SK-N-SH (cell line): ENCODE results near the gene AP3B2. TPM values are rescaled to one million over a fixed set of nuclear protein-coding genes. Genes with fewer than 3 reads are reported as not detected.

Source experiments
- CTCF ChIA-PET: fragments of 300-600, 350-600 bp; formaldehyde crosslinking; extraction: SDS; loops from one replicate; lab custom pipeline; 2021; lab: Yijun Ruan, JAX
- POLR2A ChIA-PET: fragments of 350-600 bp; sonication (Branson Sonifier 250); formaldehyde crosslinking; extraction: SDS; loops from one replicate; lab custom pipeline; 2020; ENCODE audit warnings: antibody characterized with exemption, inconsistent platforms; lab: Yijun Ruan, JAX
- DNase-seq: peaks from one replicate; pipeline ENCODE4 v3.0.0; 2012
- H2AFZ ChIP-seq: fragments of 200-600 bp; sonication (generic); 2 replicates; pipeline ENCODE4 v1.8.1; 2016; ENCODE audit warnings: antibody characterized with exemption, mild to moderate bottlenecking, low read depth
- H3F3A ChIP-seq: fragments of 200-600 bp; sonication (generic); replicated peaks from 2 replicates; pipeline ENCODE3; 2016; ENCODE audit warnings: antibody characterized with exemption, mild to moderate bottlenecking; ENCODE audit not compliant: insufficient read depth
- H3K27ac ChIP-seq, 2 experiments: fragments of 200-500 bp in 1 of 2; fragments of 200-600 bp in 1 of 2; sonication (Bioruptor generic) in 1 of 2; sonication (generic), shearing (Covaris generic) in 1 of 2; 2 replicates each; pipeline versions ENCODE4 v1.5.1 to v1.6.1; 2014 to 2016; ENCODE audit warnings: low read depth in 2 of 2, inconsistent platforms in 1 of 2, low read length in 1 of 2, mild to moderate bottlenecking in 1 of 2, mixed read lengths in 1 of 2
- H3K27me3 ChIP-seq: fragments of 200-600 bp; sonication (generic), shearing (Covaris generic); 2 replicates; pipeline ENCODE4 v1.6.1; 2016; ENCODE audit warnings: mixed run types; ENCODE audit not compliant: insufficient read depth
- H3K36me3 ChIP-seq, 2 experiments: fragments of 200-500 bp in 1 of 2; fragments of 200-600 bp in 1 of 2; sonication (Bioruptor generic) in 1 of 2; sonication (generic) in 1 of 2; replicated peaks in 1 of 2; 2 replicates each; pipeline versions ENCODE3 to v1.5.1; 2014 to 2016; ENCODE audit warnings: low read length in 1 of 2, mild to moderate bottlenecking in 1 of 2; ENCODE audit not compliant: insufficient read depth in 2 of 2, control insufficient read depth in 1 of 2
- H3K4me1 ChIP-seq, 2 experiments: fragments of 200-500 bp in 1 of 2; fragments of 200-600 bp in 1 of 2; sonication (Bioruptor generic) in 1 of 2; sonication (generic), shearing (Covaris generic) in 1 of 2; 2 replicates each; pipeline versions ENCODE4 v1.5.1 to v1.6.1; 2014 to 2016; ENCODE audit warnings: low read depth in 1 of 2, low read length in 1 of 2, mixed run types in 1 of 2; ENCODE audit not compliant: insufficient read depth in 2 of 2, control insufficient read depth in 1 of 2
- H3K4me2 ChIP-seq: fragments of 200-600 bp; sonication (generic), shearing (Covaris generic); 2 replicates; pipeline ENCODE4 v1.6.1; 2017; ENCODE audit warnings: mixed run types
- H3K4me3 ChIP-seq, 2 experiments: fragments of 200-500 bp in 1 of 2; fragments of 200-600 bp in 1 of 2; sonication (Bioruptor generic) in 1 of 2; sonication (generic), shearing (Covaris generic) in 1 of 2; 2 replicates each; pipeline versions ENCODE4 v1.5.1 to v1.8.1; 2014 to 2016; ENCODE audit warnings: low read depth in 2 of 2, inconsistent platforms in 1 of 2, low read length in 1 of 2, mild to moderate bottlenecking in 1 of 2, mixed read lengths in 1 of 2, moderate library complexity in 1 of 2
- H3K79me2 ChIP-seq: fragments of 200-600 bp; sonication (generic); 2 replicates; pipeline ENCODE4 v1.8.1; 2017; ENCODE audit warnings: mild to moderate bottlenecking; ENCODE audit not compliant: insufficient read depth
- H3K9ac ChIP-seq: fragments of 200-600 bp; sonication (generic); 2 replicates; pipeline ENCODE4 v1.6.1; 2017; ENCODE audit warnings: mixed run types
- H3K9me2 ChIP-seq: fragments of 200-600 bp; sonication (generic); 2 replicates; pipeline ENCODE4 v1.6.1; 2017; ENCODE audit warnings: mixed run types
- H3K9me3 ChIP-seq: fragments of 200-600 bp; sonication (generic); 2 replicates; pipeline ENCODE4 v1.6.1; 2017; ENCODE audit warnings: mixed run types, mild to moderate bottlenecking, moderate library complexity
- H4K20me1 ChIP-seq: fragments of 200-600 bp; sonication (generic); 2 replicates; pipeline ENCODE4 v1.6.1; 2017; ENCODE audit warnings: mild to moderate bottlenecking, mixed run types; ENCODE audit not compliant: insufficient read depth
- CHD2 ChIP-seq: fragments of 150-350 bp; IDR thresholded peaks from 2 replicates; pipeline ENCODE4 v1.6.1; 2018; ENCODE audit warnings: low read length; ENCODE audit not compliant: partially characterized antibody
- ELF1 ChIP-seq: IDR thresholded peaks from 2 replicates; pipeline ENCODE4 v1.4.0; 2012
- FOSL2 ChIP-seq: IDR thresholded peaks from 2 replicates; pipeline ENCODE4 v1.4.0; 2012; ENCODE audit warnings: low read depth, mild to moderate bottlenecking, moderate library complexity, borderline replicate concordance
- GATA2 ChIP-seq: sonication (generic); formaldehyde crosslinking; IDR thresholded peaks from 2 replicates; pipeline ENCODE4 v1.5.0; 2020; ENCODE audit warnings: mild to moderate bottlenecking, missing genetic modification reagents
- MXI1 ChIP-seq: IDR thresholded peaks from 2 replicates; pipeline ENCODE4 v1.6.1; 2012; ENCODE audit warnings: mild to moderate bottlenecking, low read depth, low read length, improper control_type of control experiment
- RFX5 ChIP-seq: IDR thresholded peaks from 2 replicates; pipeline ENCODE4 v1.6.1; 2012; ENCODE audit warnings: mild to moderate bottlenecking, improper control_type of control experiment, low read length
- TAF1 ChIP-seq: IDR thresholded peaks from 2 replicates; pipeline ENCODE4 v1.6.1; 2012; ENCODE audit warnings: low read depth, mild to moderate bottlenecking, low read length, moderate library complexity, borderline replicate concordance
- WGBS: methylation state at CpG from one replicate; pipeline ENCODE4 v1.1.6; 2017; ENCODE audit warnings: low lambda C conversion rate; 5-methylcytosine and 5-hydroxymethylcytosine counted together
- polyA plus RNA-seq, 3 experiments: library from polyadenylated mRNA; depleted of rRNA; stranded (reverse); fragments of >200 nt; gene quantifications; 2 replicates each; pipeline ENCODE4 v1.2.3, GENCODE V29; 2012
- TF ChIP-seq, protein P1 (sequence below): fragments of 200-600 bp; sonication (generic); IDR thresholded peaks from 2 replicates; pipeline ENCODE4 v1.6.1; 2017; ENCODE audit warnings: antibody characterized with exemption, mild to moderate bottlenecking, moderate library complexity
- TF ChIP-seq, protein P2 (sequence below): fragments of 150-350 bp; IDR thresholded peaks from 2 replicates; pipeline ENCODE4 v1.6.1; 2017; ENCODE audit warnings: antibody characterized with exemption, low read length, low read depth, borderline replicate concordance
- TF ChIP-seq, protein P3 (sequence below): fragments of 150-350 bp; IDR thresholded peaks from 2 replicates; pipeline ENCODE4 v1.6.1; 2016; ENCODE audit warnings: mild to moderate bottlenecking, low read depth, low read length

The AP3B2 gene
- polyA plus RNA-seq, 1 of the 3 experiments (the other 2 are of a cell fraction) = 0.77 TPM

DNA sequence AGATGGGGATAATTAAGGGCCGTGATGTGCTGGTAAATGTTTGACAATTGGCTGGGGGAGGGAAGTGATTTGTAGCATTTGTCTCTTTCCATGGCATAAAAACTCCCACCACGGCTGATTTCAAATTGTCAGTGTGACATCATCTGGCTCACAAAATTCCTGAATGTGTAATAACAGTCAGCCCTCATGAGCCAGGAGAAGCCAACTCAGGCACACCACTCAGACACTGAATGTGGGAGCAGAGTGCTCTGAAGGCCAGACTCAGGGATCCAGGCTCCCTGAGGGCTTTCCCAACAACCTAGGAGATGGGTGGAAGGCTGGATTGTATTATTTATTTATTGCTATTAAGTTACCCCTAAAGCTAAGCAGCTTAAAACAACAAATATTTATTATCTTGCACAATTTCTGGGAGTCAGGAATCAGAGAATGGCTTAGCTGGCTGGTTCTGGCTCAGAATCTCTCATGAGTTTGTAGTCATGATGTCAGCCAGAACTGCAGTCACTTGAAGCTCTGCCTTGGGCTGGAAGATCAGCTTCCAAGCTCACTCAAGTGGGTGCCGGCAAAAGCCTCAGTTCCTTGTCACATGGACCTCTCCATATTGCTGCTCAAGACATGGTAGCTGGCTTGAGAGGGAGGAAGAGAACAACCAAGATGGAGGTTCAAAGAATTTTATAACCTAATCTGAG, 56.0 kb downstream of the AP3B2 start:
- ChIA-PET POLR2A (no interaction called here), CTCF (no interaction called here)
- H4K20me1 ChIP-seq = no peaks in the 10 kb centered on the region
- no peak for TF ChIP-seq CHD2
- TF ChIP-seq, protein P1, sequence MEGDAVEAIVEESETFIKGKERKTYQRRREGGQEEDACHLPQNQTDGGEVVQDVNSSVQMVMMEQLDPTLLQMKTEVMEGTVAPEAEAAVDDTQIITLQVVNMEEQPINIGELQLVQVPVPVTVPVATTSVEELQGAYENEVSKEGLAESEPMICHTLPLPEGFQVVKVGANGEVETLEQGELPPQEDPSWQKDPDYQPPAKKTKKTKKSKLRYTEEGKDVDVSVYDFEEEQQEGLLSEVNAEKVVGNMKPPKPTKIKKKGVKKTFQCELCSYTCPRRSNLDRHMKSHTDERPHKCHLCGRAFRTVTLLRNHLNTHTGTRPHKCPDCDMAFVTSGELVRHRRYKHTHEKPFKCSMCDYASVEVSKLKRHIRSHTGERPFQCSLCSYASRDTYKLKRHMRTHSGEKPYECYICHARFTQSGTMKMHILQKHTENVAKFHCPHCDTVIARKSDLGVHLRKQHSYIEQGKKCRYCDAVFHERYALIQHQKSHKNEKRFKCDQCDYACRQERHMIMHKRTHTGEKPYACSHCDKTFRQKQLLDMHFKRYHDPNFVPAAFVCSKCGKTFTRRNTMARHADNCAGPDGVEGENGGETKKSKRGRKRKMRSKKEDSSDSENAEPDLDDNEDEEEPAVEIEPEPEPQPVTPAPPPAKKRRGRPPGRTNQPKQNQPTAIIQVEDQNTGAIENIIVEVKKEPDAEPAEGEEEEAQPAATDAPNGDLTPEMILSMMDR = no peak
- no peak for TF ChIP-seq RFX5
- TF ChIP-seq GATA2 (CRISPR knock-in tag) = no peak
- TF ChIP-seq, protein P2, sequence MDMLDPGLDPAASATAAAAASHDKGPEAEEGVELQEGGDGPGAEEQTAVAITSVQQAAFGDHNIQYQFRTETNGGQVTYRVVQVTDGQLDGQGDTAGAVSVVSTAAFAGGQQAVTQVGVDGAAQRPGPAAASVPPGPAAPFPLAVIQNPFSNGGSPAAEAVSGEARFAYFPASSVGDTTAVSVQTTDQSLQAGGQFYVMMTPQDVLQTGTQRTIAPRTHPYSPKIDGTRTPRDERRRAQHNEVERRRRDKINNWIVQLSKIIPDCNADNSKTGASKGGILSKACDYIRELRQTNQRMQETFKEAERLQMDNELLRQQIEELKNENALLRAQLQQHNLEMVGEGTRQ = no peak
- TF ChIP-seq TAF1 = no peak
- no peak for TF ChIP-seq FOSL2
- TF ChIP-seq ELF1 = no peak
- TF ChIP-seq, protein P3, sequence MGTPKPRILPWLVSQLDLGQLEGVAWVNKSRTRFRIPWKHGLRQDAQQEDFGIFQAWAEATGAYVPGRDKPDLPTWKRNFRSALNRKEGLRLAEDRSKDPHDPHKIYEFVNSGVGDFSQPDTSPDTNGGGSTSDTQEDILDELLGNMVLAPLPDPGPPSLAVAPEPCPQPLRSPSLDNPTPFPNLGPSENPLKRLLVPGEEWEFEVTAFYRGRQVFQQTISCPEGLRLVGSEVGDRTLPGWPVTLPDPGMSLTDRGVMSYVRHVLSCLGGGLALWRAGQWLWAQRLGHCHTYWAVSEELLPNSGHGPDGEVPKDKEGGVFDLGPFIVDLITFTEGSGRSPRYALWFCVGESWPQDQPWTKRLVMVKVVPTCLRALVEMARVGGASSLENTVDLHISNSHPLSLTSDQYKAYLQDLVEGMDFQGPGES = no peak
- no peak for TF ChIP-seq MXI1
- TF ChIP-seq, all 33 proteins: peak for 0
- no peak for DNase-seq
- WGBS = 21% methylated on average over 3 of the region's 3 CpGs
- Histone ChIP-seq H3K4me1 (no peaks in the 10 kb centered on the region), H3K9me3 (no peaks in the 10 kb centered on the region), H3K27ac (no peak overlapping the region), H3K79me2 (no peaks in the 10 kb centered on the region), H3K9me2 (no peaks in the 10 kb centered on the region), H3K4me3 (no peak overlapping the region), H3K36me3 (no peaks in the 10 kb centered on the region), H3K27me3 (no peaks in the 10 kb centered on the region), H2AFZ (no peak overlapping the region), H3F3A (no peaks in the 10 kb centered on the region), H3K9ac (no peak overlapping the region), H3K4me2 (no peak overlapping the region)

DNA sequence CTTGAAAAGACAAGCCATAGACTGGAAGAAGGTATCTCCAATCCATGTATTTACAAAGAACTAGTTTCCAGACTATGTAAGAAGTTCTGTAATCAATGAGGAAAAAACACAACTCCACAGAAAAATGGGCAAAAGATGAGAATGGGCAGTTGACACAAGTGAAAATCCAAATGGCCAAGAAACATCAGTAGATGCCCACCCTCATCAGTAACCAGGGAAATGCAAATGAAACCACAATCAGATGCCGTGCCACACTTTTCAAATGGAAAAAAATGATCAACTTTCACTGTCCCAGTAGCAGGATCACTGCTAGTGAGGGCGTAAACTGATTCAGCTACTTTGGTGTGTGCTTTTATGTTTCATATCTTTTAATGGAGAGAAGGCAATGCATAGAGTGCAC, 58.0 kb downstream of the AP3B2 start:
- DNase-seq = no peak
- Histone ChIP-seq H3K9me2 (no peaks in the 10 kb centered on the region), H3K9ac (no peak overlapping the region), H3K4me3 (no peak overlapping the region), H3K27ac (no peak overlapping the region), H3K79me2 (no peaks in the 10 kb centered on the region), H3K36me3 (no peaks in the 10 kb centered on the region), H3K4me1 (peaks cover 0 to 5% of the 10 kb centered on the region in 2 experiments; a peak in 1 of 4 replicates), H3K4me2 (no peak overlapping the region), H3K9me3 (no peaks in the 10 kb centered on the region), H3K27me3 (no peaks in the 10 kb centered on the region), H3F3A (no peaks in the 10 kb centered on the region), H2AFZ (no peak overlapping the region), H4K20me1 (no peaks in the 10 kb centered on the region)
- POLR2A ChIA-PET = no interaction called here
- 91% methylated on average over 2 of the region's 2 CpGs for WGBS
- CTCF ChIA-PET = no interaction called here
- TF ChIP-seq, protein P1 = no peak
- peak; percentile 74 for TF ChIP-seq RFX5
